GM19463 (cell line): ENCODE results near the gene GOLGA6L6.
"Not testable (repeated sequence)": the region's sequence is repeated elsewhere in the genome, so short reads cannot be mapped to it uniquely, and the experiment has no call there.

Experiments used
- ATAC-seq: cut with Tn5 transposase; IDR thresholded peaks from one replicate; pipeline ENCODE4 v1.9.1; 2021; ENCODE audit warnings: mild to moderate bottlenecking, moderate library complexity; ENCODE audit not compliant: unreplicated experiment

GOLGA6L6 gene, protein sequence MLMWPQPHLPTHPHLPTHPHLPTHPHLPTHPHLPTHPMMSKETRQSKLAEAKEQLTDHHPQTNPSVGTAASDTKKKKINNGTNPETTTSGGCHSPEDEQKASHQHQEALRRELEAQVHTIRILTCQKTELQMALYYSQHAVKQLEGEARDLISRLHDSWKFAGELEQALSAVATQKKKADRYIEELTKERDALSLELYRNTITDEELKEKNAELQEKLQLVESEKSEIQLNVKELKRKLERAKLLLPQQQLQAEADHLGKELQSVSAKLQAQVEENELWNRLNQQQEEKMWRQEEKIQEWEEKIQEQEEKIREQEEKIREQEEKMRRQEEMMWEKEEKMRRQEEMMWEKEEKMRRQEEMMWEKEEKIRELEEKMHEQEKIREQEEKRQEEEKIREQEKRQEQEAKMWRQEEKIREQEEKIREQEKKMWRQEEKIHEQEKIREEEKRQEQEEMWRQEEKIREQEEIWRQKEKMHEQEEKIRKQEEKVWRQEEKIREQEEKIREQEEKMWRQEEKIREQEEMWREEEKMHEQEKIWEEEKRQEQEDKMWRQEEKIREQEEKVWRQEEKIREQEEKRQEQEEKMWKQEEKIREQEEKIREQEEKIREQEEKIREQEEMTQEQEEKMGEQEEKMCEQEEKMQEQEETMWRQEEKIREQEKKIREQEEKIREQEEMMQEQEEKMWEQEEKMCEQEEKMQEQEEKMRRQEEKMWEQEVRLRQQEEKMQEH

GRCh38 chr15:20541700-20542099 lies at the start of gene GOLGA6L6:
Gene GOLGA6L6, minus strand, starts transcription at chr15:20541800. Its CDS starts 91 bp downstream, at chr15:20541709.
- ATAC-seq: not testable (repeated sequence)

GRCh38 chr15:20590069-20590468 lies 48.5 kb upstream of the GOLGA6L6 start:
- ATAC-seq: not testable (repeated sequence)

DNA sequence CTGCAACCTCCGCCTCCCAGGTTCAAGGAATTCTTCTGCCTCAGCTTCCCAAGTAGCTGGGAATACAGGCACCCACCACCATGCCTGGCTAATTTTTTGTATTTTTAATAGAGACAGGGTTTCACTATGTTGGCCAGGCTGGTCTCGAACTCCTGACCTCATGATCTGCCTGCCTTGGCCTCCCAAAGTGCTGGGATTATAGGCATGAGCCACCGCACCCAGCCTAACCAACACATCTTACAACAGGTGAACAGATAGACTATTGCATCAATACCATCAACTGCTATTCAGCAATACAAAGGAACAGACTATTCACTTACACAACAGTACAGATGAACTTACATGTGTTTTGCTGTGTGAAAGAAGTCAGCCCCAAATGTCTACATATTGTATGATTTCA lies 45.2 kb upstream of the GOLGA6L6 start:
- not testable (repeated sequence) for ATAC-seq

- not testable (repeated sequence) for ATAC-seq
Observed at GRCh38 chr15:20582726-20583115, 41.1 kb upstream of the GOLGA6L6 start.

- ATAC-seq: not testable (repeated sequence)
Observed at GRCh38 chr15:20582109-20582725, 40.6 kb upstream of the GOLGA6L6 start.

GRCh38 chr15:20581261-20582108 lies 39.9 kb upstream of the GOLGA6L6 start:
- ATAC-seq: not testable (repeated sequence)

DNA sequence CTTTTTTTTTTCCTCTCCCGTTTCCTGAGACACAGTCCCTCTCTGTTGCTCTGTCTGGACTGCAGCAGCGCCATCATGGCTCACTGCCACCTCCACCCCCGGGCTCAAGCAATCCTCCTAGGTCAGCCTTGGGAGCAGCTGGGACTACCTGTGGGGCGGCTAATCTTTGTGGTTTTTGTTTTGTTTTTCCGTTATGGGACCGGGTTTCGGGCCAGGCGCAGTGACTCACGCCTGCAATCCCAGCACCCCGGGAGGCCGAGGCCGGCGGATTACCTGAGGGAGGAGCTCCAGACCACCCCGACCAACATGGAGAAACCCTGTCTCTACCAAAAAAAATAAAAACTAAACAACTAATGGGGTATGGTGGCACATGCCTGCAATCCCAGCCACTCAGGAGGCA lies 38.1 kb upstream of the GOLGA6L6 start:
- not testable (repeated sequence) for ATAC-seq

GRCh38 chr15:20551289-20551688 lies 9.7 kb upstream of the GOLGA6L6 start:
- ATAC-seq: not testable (repeated sequence)

GRCh38 chr15:20505926-20506658 lies 35.5 kb downstream of the GOLGA6L6 start:
- ATAC-seq: not testable (repeated sequence)

- ATAC-seq: not testable (repeated sequence)
Observed at GRCh38 chr15:20502839-20503238, 38.8 kb downstream of the GOLGA6L6 start.

DNA sequence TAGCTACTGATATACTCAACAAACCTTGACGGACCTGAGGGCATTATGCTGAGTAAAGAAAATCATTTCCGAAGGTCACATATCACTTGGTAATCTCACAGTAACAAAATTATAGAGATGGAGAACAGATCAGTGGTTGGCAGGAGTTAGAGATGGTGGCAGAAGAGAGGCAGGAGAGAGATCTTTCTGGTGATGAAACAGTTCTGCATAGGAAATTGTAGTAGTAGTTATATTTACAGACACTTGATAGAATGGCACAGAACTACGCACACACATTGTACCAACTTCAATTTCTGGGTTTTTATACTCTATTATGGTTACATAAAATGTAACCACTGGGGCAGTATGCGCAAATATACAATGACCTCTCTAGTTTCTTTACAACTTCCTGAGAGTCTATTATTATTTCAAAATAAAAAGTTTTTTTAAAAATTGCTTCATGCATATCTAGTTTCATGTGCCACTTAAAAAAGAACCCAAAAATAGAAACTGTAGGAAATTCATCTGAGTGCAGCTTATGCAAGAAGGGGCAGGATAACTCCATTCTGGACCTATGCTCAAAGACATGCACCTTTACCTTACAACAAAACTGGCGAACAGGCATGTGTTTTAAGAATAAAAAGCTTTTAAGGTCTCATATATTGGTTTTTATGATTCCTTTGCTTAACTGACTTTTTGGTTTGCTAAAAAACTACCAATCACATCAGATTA lies 39.9 kb downstream of the GOLGA6L6 start:
- not testable (repeated sequence) for ATAC-seq

DNA sequence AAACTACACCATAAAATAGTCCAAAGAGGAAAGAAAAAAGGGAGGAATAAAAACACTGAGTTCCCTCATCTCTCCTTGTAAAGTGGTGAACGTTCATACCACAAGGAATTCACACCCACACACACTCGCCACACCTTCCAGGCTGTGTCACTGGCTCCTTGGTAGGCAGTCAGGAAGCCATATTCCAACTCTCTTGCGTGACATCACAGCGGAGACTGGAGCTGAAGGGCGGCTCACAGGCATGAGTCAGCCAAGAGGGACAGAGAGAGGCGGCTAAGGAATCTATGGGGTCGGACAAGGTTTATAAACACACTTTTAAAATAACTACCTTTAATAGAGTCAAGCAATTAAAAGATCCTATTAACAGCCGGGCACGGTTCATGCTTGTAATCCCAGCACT lies 43.8 kb downstream of the GOLGA6L6 start:
- ATAC-seq: not testable (repeated sequence)

DNA sequence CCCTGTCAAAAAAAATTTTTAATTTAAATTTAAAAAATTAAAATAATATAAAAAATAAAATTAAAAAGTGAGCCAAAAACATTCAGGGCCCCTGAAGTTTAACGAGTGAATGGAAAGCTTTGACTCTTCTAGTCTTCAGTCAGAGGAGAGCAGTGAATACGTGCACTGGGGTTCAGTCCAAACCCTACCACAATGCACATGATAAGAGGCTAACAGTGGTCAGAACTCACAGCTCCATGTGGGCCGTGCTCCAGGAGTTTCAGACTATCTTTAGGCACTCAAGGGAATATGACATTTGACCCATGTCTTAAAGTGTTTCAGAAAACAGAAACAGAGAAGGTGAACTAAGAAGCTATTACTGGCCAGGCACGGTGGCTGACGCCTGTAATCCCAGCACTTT lies 48.6 kb downstream of the GOLGA6L6 start:
- not testable (repeated sequence) for ATAC-seq

DNA sequence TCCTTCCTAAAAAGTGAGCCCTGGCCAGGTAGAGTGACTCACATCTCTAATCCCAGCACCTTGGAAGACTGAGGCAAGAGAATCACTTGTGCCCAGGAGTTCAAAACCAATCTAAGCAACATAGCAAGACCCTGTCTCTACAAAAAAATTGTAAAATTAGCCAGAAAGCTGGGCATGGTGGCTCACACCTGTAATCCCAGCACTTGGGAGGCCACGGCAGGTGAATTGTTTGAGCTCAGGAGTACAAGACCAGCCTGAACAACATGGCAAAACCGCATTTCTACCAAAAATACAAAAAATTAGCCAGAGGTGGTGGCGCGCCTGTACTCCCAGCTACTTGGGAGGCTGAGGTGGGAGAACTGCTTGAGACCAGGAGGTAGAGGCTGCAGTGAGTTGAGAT lies 49.0 kb downstream of the GOLGA6L6 start:
- not testable (repeated sequence) for ATAC-seq

DNA sequence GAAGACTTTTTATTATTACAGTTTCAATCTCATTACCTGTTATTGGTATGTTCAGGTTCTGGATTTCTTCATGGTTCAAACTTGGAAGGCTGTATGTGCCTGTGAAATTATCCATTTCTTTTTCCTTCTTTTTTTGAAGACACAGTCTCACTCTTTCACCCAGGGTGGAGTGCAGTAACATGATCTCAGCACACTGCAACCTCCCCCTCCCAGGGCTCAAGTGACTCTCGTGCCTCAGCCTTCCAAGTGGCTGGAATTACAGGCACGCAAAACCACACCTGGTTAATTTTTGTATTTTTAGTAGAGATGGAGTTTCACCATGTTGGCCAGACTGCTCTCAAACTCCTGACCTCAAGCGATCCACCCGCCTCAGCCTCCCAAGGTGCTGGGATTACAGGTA lies 52.3 kb downstream of the GOLGA6L6 start:
- not testable (repeated sequence) for ATAC-seq
